Measurements from ENCODE around the gene ALK.

The ALK gene

GRCh38 chr2:29524652-29525051 is 396.7 kb downstream of the ALK start:
- Mint-ChIP-seq H3K4me1 (no peaks in the 10 kb centered on the region), H3K27me3 (peaks cover 4% of the 10 kb centered on the region), H3K9me3 (no peaks in the 10 kb centered on the region), H3K4me3 (no peak overlapping the region), H3K36me3 (no peaks in the 10 kb centered on the region), H3K27ac (no peak overlapping the region)

- Mint-ChIP-seq H3K36me3 (no peaks in the 10 kb centered on the region), H3K27me3 (peaks cover 6% of the 10 kb centered on the region), H3K4me1 (no peaks in the 10 kb centered on the region), H3K4me3 (no peak overlapping the region), H3K27ac (no peak overlapping the region), H3K9me3 (no peaks in the 10 kb centered on the region)
Observed at GRCh38 chr2:29522951-29523669, 398.3 kb downstream of the ALK start.

GRCh38 chr2:29520001-29520400 is 401.4 kb downstream of the ALK start:
- Mint-ChIP-seq H3K4me3 (no peak overlapping the region), H3K4me1 (no peaks in the 10 kb centered on the region), H3K36me3 (no peaks in the 10 kb centered on the region), H3K9me3 (peaks cover under 1% of the 10 kb centered on the region), H3K27me3 (peaks cover 5% of the 10 kb centered on the region), H3K27ac (no peak overlapping the region)

- peaks cover 5% of the 10 kb centered on the region for H3K27me3 Mint-ChIP-seq
- H3K4me3 Mint-ChIP-seq: no peak overlapping the region
- H3K27ac Mint-ChIP-seq: no peak overlapping the region
- H3K9me3 Mint-ChIP-seq: peaks cover 6% of the 10 kb centered on the region
- H3K4me1 Mint-ChIP-seq: no peaks in the 10 kb centered on the region
- no peaks in the 10 kb centered on the region for H3K36me3 Mint-ChIP-seq
Observed at GRCh38 chr2:29519338-29519925, 402.0 kb downstream of the ALK start.

GRCh38 chr2:29518646-29519337 is 402.6 kb downstream of the ALK start:
- Mint-ChIP-seq H3K36me3 (no peaks in the 10 kb centered on the region), H3K9me3 (peaks cover 8% of the 10 kb centered on the region), H3K27ac (no peak overlapping the region), H3K4me3 (no peak overlapping the region), H3K27me3 (peaks cover 5% of the 10 kb centered on the region), H3K4me1 (no peaks in the 10 kb centered on the region)

GRCh38 chr2:29518010-29518409 is 403.4 kb downstream of the ALK start:
- Mint-ChIP-seq H3K4me3 (no peak overlapping the region), H3K27ac (no peak overlapping the region), H3K4me1 (no peaks in the 10 kb centered on the region), H3K9me3 (peaks cover 8% of the 10 kb centered on the region), H3K36me3 (no peaks in the 10 kb centered on the region), H3K27me3 (peaks cover 5% of the 10 kb centered on the region)

- H3K36me3 Mint-ChIP-seq: no peaks in the 10 kb centered on the region
- H3K4me1 Mint-ChIP-seq: no peaks in the 10 kb centered on the region
- peaks cover 8% of the 10 kb centered on the region for H3K9me3 Mint-ChIP-seq
- no peak overlapping the region for H3K27ac Mint-ChIP-seq
- no peak overlapping the region for H3K4me3 Mint-ChIP-seq
- peaks cover 4% of the 10 kb centered on the region for H3K27me3 Mint-ChIP-seq
Observed at GRCh38 chr2:29517413-29517812, 404.0 kb downstream of the ALK start.

- Mint-ChIP-seq H3K4me1 (no peaks in the 10 kb centered on the region), H3K27ac (no peak overlapping the region), H3K27me3 (peaks cover 3% of the 10 kb centered on the region), H3K9me3 (peaks cover 8% of the 10 kb centered on the region), H3K36me3 (no peaks in the 10 kb centered on the region), H3K4me3 (no peak overlapping the region)
Observed at GRCh38 chr2:29516767-29517166, 404.6 kb downstream of the ALK start.

- Mint-ChIP-seq H3K4me1 (no peaks in the 10 kb centered on the region), H3K27ac (no peak overlapping the region), H3K27me3 (no peaks in the 10 kb centered on the region), H3K9me3 (peaks cover 11% of the 10 kb centered on the region), H3K36me3 (no peaks in the 10 kb centered on the region), H3K4me3 (no peak overlapping the region)
Observed at GRCh38 chr2:29509878-29510277, 411.5 kb downstream of the ALK start.

GRCh38 chr2:29509397-29509796 is 412.0 kb downstream of the ALK start:
- Mint-ChIP-seq H3K36me3 (no peaks in the 10 kb centered on the region), H3K4me1 (no peaks in the 10 kb centered on the region), H3K27me3 (peaks cover 2% of the 10 kb centered on the region), H3K27ac (no peak overlapping the region), H3K4me3 (no peak overlapping the region), H3K9me3 (peaks cover 7% of the 10 kb centered on the region)

GRCh38 chr2:29504746-29505145 is 416.6 kb downstream of the ALK start:
- peaks cover 6% of the 10 kb centered on the region for H3K9me3 Mint-ChIP-seq
- H3K27ac Mint-ChIP-seq: no peak overlapping the region
- no peaks in the 10 kb centered on the region for H3K36me3 Mint-ChIP-seq
- peaks cover 10% of the 10 kb centered on the region for H3K27me3 Mint-ChIP-seq
- H3K4me3 Mint-ChIP-seq: no peak overlapping the region
- no peaks in the 10 kb centered on the region for H3K4me1 Mint-ChIP-seq

- Mint-ChIP-seq H3K9me3 (peaks cover 6% of the 10 kb centered on the region), H3K4me1 (no peaks in the 10 kb centered on the region), H3K27ac (no peak overlapping the region), H3K27me3 (peaks cover 10% of the 10 kb centered on the region), H3K4me3 (no peak overlapping the region), H3K36me3 (no peaks in the 10 kb centered on the region)
Observed at GRCh38 chr2:29502460-29502911, 418.9 kb downstream of the ALK start.

- Mint-ChIP-seq H3K9me3 (no peaks in the 10 kb centered on the region), H3K4me1 (no peaks in the 10 kb centered on the region)
Observed at GRCh38 chr2:29497375-29497774, 424.0 kb downstream of the ALK start.

GRCh38 chr2:29496198-29496597 is 425.2 kb downstream of the ALK start:
- no peaks in the 10 kb centered on the region for H3K36me3 Mint-ChIP-seq
- H3K27me3 Mint-ChIP-seq: no peaks in the 10 kb centered on the region
- no peak overlapping the region for H3K27ac Mint-ChIP-seq
- no peaks in the 10 kb centered on the region for H3K9me3 Mint-ChIP-seq
- no peak overlapping the region for H3K4me3 Mint-ChIP-seq
- H3K4me1 Mint-ChIP-seq: no peaks in the 10 kb centered on the region

More at GRCh38 chr2:29497375-29497774, 424.0 kb downstream of the ALK start:
- H3K4me3 Mint-ChIP-seq: no peak overlapping the region
- H3K36me3 Mint-ChIP-seq: no peaks in the 10 kb centered on the region
- peaks cover 1% of the 10 kb centered on the region for H3K27me3 Mint-ChIP-seq
- H3K27ac Mint-ChIP-seq: no peak overlapping the region

GRCh38 chr2:29495536-29496060 is 425.8 kb downstream of the ALK start:
- Mint-ChIP-seq H3K27ac (no peak overlapping the region), H3K9me3 (no peaks in the 10 kb centered on the region), H3K4me1 (no peaks in the 10 kb centered on the region), H3K4me3 (no peak overlapping the region), H3K36me3 (no peaks in the 10 kb centered on the region), H3K27me3 (no peaks in the 10 kb centered on the region)

GRCh38 chr2:29495068-29495467 is 426.3 kb downstream of the ALK start:
- H3K9me3 Mint-ChIP-seq: no peaks in the 10 kb centered on the region
- no peak overlapping the region for H3K27ac Mint-ChIP-seq
- no peaks in the 10 kb centered on the region for H3K27me3 Mint-ChIP-seq
- H3K36me3 Mint-ChIP-seq: no peaks in the 10 kb centered on the region
- no peaks in the 10 kb centered on the region for H3K4me1 Mint-ChIP-seq
- H3K4me3 Mint-ChIP-seq: no peak overlapping the region
